ENCODE results near the gene TBX6. TPM values are rescaled to one million over a fixed set of nuclear protein-coding genes. Genes with fewer than 3 reads are reported as not detected.
"Not testable (repeated sequence)": the region's sequence is repeated elsewhere in the genome, so short reads cannot be mapped to it uniquely, and the experiment has no call there.

The TBX6 gene, protein sequence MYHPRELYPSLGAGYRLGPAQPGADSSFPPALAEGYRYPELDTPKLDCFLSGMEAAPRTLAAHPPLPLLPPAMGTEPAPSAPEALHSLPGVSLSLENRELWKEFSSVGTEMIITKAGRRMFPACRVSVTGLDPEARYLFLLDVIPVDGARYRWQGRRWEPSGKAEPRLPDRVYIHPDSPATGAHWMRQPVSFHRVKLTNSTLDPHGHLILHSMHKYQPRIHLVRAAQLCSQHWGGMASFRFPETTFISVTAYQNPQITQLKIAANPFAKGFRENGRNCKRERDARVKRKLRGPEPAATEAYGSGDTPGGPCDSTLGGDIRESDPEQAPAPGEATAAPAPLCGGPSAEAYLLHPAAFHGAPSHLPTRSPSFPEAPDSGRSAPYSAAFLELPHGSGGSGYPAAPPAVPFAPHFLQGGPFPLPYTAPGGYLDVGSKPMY
- polyA plus RNA-seq (2012; ENCODE audit: missing spikeins): 0.47 TPM

DNA sequence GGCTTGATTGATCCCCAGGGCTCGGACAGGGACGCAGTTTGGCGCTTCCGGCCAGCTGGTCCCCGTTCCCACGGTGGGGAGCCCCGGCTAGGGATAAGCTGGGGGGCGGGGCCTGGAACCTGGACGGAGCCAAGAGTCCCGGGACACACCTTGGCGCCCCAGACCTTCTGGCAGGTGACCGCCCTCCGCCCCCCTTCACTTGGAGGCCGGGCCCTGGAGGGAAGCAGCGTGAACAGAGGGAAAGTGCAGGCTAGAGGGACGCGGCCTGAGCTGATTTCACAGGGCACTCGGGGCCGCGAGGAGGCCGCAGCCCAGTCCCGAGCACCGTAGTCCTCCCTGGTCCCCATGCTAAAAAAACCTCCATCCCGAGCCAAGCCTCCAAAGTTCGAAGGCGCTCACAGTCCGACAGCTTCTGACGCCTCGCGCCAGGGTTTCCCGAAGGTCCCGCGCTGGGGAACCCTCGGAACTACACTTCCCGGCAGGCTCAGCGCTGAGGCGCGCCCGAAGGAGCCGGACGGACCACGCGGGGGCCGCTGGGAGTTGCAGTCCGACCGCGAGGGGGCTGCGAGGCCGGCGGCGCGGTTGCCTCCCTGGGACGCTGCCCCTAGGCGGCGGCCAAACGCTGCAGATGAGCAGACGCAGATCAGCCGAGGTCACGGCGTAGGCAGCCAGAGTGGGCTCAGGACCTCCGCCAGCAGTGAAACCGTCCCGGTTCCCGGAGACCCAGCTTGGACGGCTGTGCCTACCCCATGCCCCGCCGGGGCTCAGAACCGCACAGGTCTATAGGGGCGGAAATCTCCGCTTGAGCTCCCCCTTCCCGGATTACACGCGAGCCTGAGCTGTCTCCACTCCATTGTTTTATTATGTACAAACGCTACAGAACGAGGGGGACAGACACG lies at the start of gene TBX6:
Gene TBX6, minus strand, starts transcription at position 451 of the 899 bp plus-strand sequence. CDS start 731 bp downstream, outside the sequence.
- DNase-seq (ENCODE audit: insufficient read length) (peak; percentile 92), FAIRE-seq (peak; percentile 91)
- TF ChIP-seq TAF1 (IDR thresholded peaks at IDR 0.05; ENCODE audit: borderline replicate concordance, low read depth, low read length): no peak
- peak; percentile 68; the same call in 1 of the 2 replicates for TF ChIP-seq POLR2AphosphoS5 (IDR thresholded peaks at IDR 0.05; ENCODE audit: low read depth, low read length)
- TF ChIP-seq POLR2A (IDR thresholded peaks at IDR 0.05; ENCODE audit: low read depth, low read length): peak; percentile 49; the same call in 1 of the 2 replicates

DNA sequence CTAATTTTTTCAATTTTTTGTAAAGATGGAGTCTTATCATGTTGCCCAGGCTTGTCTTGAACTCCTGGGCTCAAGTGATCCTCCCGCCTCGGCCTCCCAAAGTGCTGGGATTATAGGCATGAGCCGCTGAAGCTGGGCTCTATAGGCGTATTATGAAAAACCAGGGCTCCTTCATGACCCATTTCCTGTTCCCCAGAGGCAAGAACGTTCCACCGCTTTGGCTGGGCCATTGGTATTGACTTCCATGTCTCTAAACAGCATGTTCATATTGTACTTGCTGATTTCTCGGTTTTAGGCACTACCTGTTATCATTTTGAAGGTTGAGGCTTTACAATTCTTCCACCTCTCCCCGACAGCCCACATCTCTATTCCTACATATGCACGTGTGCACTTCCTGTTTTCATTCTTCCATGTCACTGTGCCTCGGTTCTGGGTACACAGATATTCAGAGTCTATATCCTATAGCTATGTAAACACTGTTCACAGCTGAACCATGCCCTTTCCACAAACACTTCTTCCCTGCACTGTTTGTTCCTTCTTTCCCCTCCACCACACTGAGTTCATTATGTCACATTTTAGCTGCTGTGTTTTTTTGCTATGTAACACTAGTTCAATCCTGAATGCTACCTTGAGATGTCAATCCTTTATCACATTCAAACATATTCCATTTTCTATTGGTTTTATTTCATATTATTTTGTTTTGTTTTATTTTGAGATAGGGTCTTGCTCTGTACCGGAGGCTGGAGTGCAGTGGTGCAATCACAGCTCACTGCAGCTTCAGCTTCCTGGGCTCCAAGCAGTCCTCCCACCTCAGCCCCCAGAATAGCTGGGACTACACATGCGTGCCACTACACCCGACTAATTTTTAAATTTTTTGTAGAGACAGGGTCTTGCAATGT lies 48.1 kb upstream of the TBX6 start:
- TF ChIP-seq TAF1 (IDR thresholded peaks at IDR 0.05; ENCODE audit: borderline replicate concordance, low read depth, low read length) (no peak), POLR2A (IDR thresholded peaks at IDR 0.05; ENCODE audit: low read depth, low read length) (no peak), POLR2AphosphoS5 (IDR thresholded peaks at IDR 0.05; ENCODE audit: low read depth, low read length) (no peak)
- FAIRE-seq (no peak), DNase-seq (ENCODE audit: insufficient read length) (no peak)

DNA sequence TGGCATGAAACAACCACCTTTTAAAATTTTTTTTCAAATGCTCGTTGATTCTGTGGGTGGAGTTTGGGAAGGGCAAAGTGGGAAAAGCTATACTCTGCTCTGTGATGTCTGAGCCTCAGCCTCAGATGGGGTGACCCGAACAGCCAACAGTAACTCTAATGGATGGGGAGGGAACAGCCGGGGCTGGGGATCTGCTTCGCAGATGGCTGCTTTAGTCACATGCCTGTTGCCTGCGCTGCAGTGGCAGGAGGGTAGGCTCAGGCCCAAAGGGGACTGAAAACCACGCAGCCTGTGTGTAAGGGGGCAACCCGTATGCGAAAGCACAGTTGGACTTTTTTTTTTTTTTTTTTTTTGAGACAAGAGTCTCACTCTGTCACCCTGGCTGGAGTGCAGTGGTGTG lies 46.2 kb upstream of the TBX6 start:
- no peak for TF ChIP-seq TAF1 (IDR thresholded peaks at IDR 0.05; ENCODE audit: borderline replicate concordance, low read depth, low read length)
- no peak for TF ChIP-seq POLR2A (IDR thresholded peaks at IDR 0.05; ENCODE audit: low read depth, low read length)
- no peak for TF ChIP-seq POLR2AphosphoS5 (IDR thresholded peaks at IDR 0.05; ENCODE audit: low read depth, low read length)
- no peak for DNase-seq (ENCODE audit: insufficient read length)
- no peak for FAIRE-seq

DNA sequence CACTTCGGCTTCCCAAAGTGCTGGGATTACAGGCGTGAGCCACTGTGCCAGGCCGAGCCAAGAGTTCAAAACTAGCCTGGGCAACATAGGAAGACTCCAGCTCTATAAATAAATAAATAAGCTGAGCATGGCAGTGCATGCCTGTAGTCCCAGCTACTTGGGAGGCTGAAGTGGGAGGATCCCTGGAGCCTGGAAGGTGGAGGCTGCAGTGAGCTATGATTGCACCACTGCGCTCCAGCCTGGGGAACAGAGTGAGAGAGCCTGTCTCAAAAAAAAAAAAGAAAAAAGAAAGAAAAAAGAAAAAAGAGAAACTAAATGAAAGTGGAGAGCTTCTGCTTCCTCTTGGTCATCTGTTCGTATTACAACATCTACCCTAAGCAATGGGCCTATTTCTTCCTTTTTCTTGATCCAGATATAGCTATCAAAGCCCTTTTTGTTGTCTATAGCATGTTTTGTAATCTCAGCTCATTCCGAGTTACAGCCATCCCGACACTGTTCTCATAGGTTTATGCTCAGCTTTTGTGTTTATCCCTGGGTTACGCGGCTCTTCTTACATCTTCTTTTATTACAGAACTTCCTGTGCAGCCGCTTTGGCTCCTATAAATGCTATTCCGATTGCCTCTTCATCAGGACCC lies 45.4 kb upstream of the TBX6 start:
- DNase-seq (ENCODE audit: insufficient read length) (no peak), FAIRE-seq (peak; percentile 14)
- TF ChIP-seq TAF1 (IDR thresholded peaks at IDR 0.05; ENCODE audit: borderline replicate concordance, low read depth, low read length) (no peak), POLR2A (IDR thresholded peaks at IDR 0.05; ENCODE audit: low read depth, low read length) (no peak), POLR2AphosphoS5 (IDR thresholded peaks at IDR 0.05; ENCODE audit: low read depth, low read length) (no peak)

DNA sequence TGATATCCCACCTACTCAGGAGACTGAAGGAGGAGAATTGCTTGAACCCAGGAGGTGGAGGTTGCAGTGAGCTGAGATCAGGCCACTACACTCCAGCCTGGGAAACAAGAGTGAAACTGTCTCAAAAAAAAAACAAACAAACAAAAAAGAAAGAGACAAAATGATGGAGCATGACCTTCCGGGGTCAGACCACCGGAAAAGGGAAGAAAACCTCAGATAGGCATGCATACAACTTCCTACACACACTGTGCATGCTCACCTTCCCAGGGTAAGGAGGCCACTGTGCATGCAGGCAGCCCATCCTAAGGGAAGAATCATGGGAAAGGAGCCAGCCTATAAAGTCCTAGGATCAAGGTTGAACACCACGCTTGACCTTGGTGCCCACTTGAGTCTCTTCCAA lies 40.9 kb upstream of the TBX6 start:
- DNase-seq (ENCODE audit: insufficient read length) (no peak), FAIRE-seq (no peak)
- TF ChIP-seq POLR2AphosphoS5 (IDR thresholded peaks at IDR 0.05; ENCODE audit: low read depth, low read length): no peak
- TF ChIP-seq POLR2A (IDR thresholded peaks at IDR 0.05; ENCODE audit: low read depth, low read length): no peak
- no peak for TF ChIP-seq TAF1 (IDR thresholded peaks at IDR 0.05; ENCODE audit: borderline replicate concordance, low read depth, low read length)

DNA sequence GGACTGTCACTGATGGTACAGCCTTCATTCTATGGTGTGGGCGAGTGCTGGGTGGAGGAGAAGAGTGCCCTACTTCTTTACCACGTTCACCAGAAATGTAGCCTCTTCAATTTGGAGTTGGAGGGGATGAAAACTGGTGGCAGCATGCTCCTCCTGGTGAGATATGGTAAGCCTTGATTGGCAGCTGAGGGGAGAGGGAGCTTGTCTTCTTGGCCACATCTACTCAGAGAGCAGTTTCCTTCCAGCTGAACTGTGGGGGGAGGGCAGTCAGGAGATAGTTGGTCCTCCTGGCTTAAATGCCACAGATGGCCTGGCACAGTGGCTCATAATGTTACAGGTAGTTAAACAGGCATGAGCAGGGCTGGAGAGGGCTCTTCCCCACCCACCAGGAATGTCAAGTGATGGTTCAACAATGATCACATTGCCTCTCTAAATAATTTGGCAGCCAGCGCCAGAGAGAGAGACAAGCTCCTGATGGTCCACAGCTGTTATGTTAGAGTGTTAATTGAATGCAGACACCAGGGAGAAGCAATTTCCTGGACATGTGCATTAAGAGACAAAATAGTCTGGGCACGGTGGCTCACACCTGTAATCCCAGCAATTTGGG lies 40.2 kb upstream of the TBX6 start:
- no peak for FAIRE-seq
- no peak for TF ChIP-seq TAF1 (IDR thresholded peaks at IDR 0.05; ENCODE audit: borderline replicate concordance, low read depth, low read length)
- no peak for TF ChIP-seq POLR2AphosphoS5 (IDR thresholded peaks at IDR 0.05; ENCODE audit: low read depth, low read length)
- no peak for TF ChIP-seq POLR2A (IDR thresholded peaks at IDR 0.05; ENCODE audit: low read depth, low read length)
- DNase-seq (ENCODE audit: insufficient read length): no peak

DNA sequence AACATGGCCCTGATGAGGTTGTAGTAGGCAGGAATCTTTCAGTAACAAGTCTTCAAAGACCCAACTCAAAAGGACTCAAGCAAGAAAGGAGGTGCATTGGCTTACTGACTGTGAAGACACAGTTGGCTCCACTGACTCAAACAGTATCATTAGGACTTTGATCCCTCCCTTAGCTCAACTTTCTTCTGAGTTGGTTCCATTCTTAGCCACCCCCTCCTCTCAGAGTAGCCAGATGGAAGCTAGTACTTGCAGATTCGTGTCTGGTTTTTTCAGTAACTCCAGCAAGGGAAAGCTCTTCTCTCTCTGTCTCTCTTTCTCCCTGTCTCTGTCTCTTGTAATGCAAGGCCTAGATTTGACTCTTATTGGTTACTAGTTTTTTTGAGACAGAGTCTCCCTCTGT lies 36.3 kb upstream of the TBX6 start:
- TF ChIP-seq POLR2A (IDR thresholded peaks at IDR 0.05; ENCODE audit: low read depth, low read length) (no peak), POLR2AphosphoS5 (IDR thresholded peaks at IDR 0.05; ENCODE audit: low read depth, low read length) (no peak), TAF1 (IDR thresholded peaks at IDR 0.05; ENCODE audit: borderline replicate concordance, low read depth, low read length) (no peak)
- FAIRE-seq (no peak), DNase-seq (ENCODE audit: insufficient read length) (no peak)

DNA sequence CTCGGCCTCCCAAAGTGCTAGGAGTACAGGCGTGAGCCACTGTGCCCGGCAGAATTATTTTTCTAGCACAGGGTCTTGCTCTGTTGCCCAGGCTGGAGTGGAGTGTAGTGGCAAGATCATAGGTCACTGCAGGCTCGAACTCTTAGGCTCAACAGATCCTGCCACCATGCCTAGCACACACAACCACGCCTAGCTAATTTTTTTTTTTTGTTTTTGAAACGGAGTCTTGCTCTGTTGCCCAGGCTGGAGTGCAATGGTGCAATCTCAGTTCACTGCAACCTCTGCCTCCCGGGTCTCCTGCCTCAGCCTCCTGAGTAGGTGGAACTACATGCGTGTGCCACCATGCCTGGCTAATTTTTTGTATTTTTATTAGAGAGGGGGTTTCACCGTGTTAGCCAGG lies 34.0 kb upstream of the TBX6 start:
- DNase-seq (ENCODE audit: insufficient read length); FAIRE-seq: not testable (repeated sequence)

DNA sequence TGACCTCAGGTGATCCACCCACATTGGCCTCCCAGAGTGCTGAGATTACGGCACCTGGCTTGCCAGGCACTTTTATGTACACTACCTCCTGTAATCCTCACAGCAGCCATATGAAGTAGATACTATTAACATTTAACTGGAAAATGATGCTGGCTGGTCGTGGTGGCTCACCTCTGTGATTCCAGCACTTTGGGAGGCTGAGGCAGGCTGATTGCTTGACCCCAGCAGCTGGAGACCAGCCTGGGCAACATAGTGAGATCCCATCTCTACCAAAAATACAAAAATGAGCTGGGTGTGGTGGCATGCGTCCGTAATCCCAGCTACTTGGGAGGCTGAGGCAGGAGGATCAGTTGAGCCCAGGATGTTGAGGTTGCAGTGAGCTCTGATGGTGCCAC lies 33.3 kb upstream of the TBX6 start:
- FAIRE-seq: no peak
- TF ChIP-seq POLR2AphosphoS5 (IDR thresholded peaks at IDR 0.05; ENCODE audit: low read depth, low read length) (no peak), POLR2A (IDR thresholded peaks at IDR 0.05; ENCODE audit: low read depth, low read length) (no peak), TAF1 (IDR thresholded peaks at IDR 0.05; ENCODE audit: borderline replicate concordance, low read depth, low read length) (no peak)
- DNase-seq (ENCODE audit: insufficient read length): no peak

DNA sequence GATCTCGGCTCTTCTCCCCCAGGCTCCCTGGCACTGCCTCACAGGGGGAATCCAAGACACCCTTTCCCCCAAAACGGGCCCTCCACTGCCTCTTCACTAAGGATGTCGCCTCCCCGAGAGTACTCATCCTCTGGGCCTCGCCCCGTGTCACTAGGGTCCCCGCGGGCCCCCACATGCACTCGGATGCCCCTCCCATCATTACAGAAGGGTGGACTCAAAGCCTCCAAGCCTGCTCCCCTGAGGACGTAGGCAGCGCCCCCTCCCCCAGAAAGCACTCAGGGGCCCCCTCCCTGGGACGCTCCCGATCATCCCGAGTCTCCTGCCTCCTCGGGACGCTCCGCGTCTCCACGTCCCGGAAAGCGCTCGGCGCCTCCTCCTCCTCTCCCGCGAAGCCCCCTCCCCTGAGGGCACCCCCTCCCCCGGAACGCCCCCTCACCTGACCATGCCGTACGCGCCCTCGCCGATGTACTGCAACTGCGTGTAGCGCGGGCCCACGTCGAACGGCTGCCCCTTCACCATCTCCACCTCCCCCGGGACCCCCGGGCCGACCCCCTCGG lies 31.0 kb upstream of the TBX6 start:
- FAIRE-seq (no peak), DNase-seq (ENCODE audit: insufficient read length) (no peak)
- TF ChIP-seq POLR2AphosphoS5 (IDR thresholded peaks at IDR 0.05; ENCODE audit: low read depth, low read length) (no peak), TAF1 (IDR thresholded peaks at IDR 0.05; ENCODE audit: borderline replicate concordance, low read depth, low read length) (no peak)

Data from GM12892 (cell line).